H1 (cell line): ENCODE data around the gene AHRR.

Experiments used
- CTCF ChIP-seq, 3 experiments: IDR thresholded peaks; 1 replicate in 2 of 3; 2 replicates in 1 of 3; pipeline versions ENCODE4 v1.5.1 to v1.6.1; 2011; ENCODE audit warnings: low read length in 3 of 3, mild to moderate bottlenecking in 3 of 3, inconsistent platforms in 2 of 3, low read depth in 1 of 3, moderate library complexity in 1 of 3; ENCODE audit not compliant: insufficient read depth in 1 of 3; ENCODE audit errors: control extremely low read depth in 1 of 3
- EP300 ChIP-seq, 2 experiments: IDR thresholded peaks; 1 replicate in 1 of 2; 2 replicates in 1 of 2; pipeline ENCODE4 v1.6.1; 2011 to 2012; ENCODE audit warnings: low read depth in 2 of 2, low read length in 2 of 2, mild to moderate bottlenecking in 2 of 2, borderline replicate concordance in 1 of 2, inconsistent platforms in 1 of 2, moderate library complexity in 1 of 2
- MAX ChIP-seq: IDR thresholded peaks from 2 replicates; pipeline ENCODE4 v1.6.1; 2012; ENCODE audit warnings: inconsistent platforms
- SP1 ChIP-seq: IDR thresholded peaks from 2 replicates; pipeline ENCODE4 v1.6.1; 2011; ENCODE audit warnings: low read depth, low read length

- no peak for TF ChIP-seq EP300 (IDR thresholded peaks at IDR 0.05; ENCODE audit: borderline replicate concordance in 1 of 2, low read depth in 2 of 2, low read length in 2 of 2)
- TF ChIP-seq CTCF (IDR thresholded peaks at IDR 0.05; ENCODE audit: control extremely low read depth in 1 of 3, insufficient read depth in 1 of 3, low read depth in 1 of 3, low read length in 3 of 3), result no peak
- TF ChIP-seq MAX, result peak; percentile 97
- TF ChIP-seq SP1, result no peak
These were observed 1.7 kb downstream of the AHRR start for GRCh38 chr5:322942-323879.
